Osteocyte (in vitro differentiated cells): ENCODE measurements around the gene NID1. TPM values are rescaled to one million over a fixed set of nuclear protein-coding genes. Genes with fewer than 3 reads are reported as not detected.

ENCODE experiments used
- DNase-seq: peaks from one replicate; pipeline ENCODE4 v3.0.0; 2021; ENCODE audit warnings: mixed read lengths; ENCODE audit not compliant: unreplicated experiment; ENCODE audit errors: extremely low spot score
- H3K27ac Mint-ChIP-seq: one replicate; pipeline ENCODE4 v1.8.0; 2021; ENCODE audit warnings: mild to moderate bottlenecking, mixed read lengths; ENCODE audit not compliant: unreplicated experiment
- H3K27me3 Mint-ChIP-seq: one replicate; pipeline ENCODE4 v1.8.0; 2021; ENCODE audit warnings: mixed read lengths; ENCODE audit not compliant: unreplicated experiment
- H3K36me3 Mint-ChIP-seq: one replicate; pipeline ENCODE4 v1.8.0; 2021; ENCODE audit warnings: mixed read lengths; ENCODE audit not compliant: unreplicated experiment
- H3K4me1 Mint-ChIP-seq: one replicate; pipeline ENCODE4 v1.8.0; 2021; ENCODE audit warnings: mixed read lengths; ENCODE audit not compliant: unreplicated experiment
- H3K4me3 Mint-ChIP-seq: one replicate; pipeline ENCODE4 v1.8.0; 2021; ENCODE audit warnings: mild to moderate bottlenecking, moderate library complexity, mixed read lengths; ENCODE audit not compliant: unreplicated experiment
- H3K9me3 Mint-ChIP-seq: one replicate; pipeline ENCODE4 v1.8.0; 2021; ENCODE audit warnings: mixed read lengths; ENCODE audit not compliant: unreplicated experiment
- total RNA-seq: library from RNA; stranded (reverse); gene quantifications from 2 replicates; pipeline ENCODE4 v1.2.1, GENCODE V29; 2021
- TF ChIP-seq, protein P1 (sequence below): fragments of 200-600 bp; sonication (generic); IDR thresholded peaks from 2 replicates; pipeline ENCODE4 v1.5.0; 2021; ENCODE audit warnings: antibody characterized with exemption, mild to moderate bottlenecking, moderate library complexity

Gene NID1
- total RNA-seq, 1 donor from 2014 or later = 142 TPM

DNA sequence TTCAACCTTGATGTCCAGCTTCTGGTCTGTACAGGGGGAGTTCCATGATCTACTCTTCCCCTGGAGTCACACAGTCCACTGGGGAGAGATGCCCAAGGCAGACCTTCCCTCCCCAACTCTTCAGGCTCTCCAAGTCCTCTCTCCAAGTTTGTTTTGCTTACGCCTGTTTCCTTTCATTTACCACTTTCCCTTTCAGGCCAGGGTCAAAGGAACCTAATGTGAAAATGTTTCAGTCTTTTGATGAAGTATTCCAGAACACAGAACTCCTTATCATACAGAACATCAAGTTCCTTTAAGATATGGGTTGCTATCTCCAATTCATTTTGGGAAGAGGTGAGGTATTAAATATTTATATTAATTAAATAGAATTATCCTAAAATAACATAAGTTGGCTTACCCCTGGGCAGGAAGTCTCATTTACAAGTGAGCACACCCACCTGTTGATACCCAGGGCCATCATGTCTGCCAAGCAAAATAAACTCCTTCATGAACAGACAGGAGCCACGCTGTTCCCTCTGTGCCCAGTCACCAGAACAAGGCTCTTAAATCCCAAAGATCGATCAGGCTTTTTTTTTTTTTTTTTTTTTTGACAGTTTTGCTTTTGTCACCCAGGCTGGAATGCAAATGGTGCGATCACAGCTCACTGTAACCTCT, 116.0 kb downstream of the NID1 start:
- Mint-ChIP-seq H3K27ac (no peak overlapping the region), H3K9me3 (peaks cover 5% of the 10 kb centered on the region), H3K27me3 (no peaks in the 10 kb centered on the region), H3K4me3 (no peak overlapping the region), H3K36me3 (no peaks in the 10 kb centered on the region), H3K4me1 (peaks cover 34% of the 10 kb centered on the region)
- DNase-seq = no peak
- TF ChIP-seq, protein P1, sequence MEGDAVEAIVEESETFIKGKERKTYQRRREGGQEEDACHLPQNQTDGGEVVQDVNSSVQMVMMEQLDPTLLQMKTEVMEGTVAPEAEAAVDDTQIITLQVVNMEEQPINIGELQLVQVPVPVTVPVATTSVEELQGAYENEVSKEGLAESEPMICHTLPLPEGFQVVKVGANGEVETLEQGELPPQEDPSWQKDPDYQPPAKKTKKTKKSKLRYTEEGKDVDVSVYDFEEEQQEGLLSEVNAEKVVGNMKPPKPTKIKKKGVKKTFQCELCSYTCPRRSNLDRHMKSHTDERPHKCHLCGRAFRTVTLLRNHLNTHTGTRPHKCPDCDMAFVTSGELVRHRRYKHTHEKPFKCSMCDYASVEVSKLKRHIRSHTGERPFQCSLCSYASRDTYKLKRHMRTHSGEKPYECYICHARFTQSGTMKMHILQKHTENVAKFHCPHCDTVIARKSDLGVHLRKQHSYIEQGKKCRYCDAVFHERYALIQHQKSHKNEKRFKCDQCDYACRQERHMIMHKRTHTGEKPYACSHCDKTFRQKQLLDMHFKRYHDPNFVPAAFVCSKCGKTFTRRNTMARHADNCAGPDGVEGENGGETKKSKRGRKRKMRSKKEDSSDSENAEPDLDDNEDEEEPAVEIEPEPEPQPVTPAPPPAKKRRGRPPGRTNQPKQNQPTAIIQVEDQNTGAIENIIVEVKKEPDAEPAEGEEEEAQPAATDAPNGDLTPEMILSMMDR = no peak

DNA sequence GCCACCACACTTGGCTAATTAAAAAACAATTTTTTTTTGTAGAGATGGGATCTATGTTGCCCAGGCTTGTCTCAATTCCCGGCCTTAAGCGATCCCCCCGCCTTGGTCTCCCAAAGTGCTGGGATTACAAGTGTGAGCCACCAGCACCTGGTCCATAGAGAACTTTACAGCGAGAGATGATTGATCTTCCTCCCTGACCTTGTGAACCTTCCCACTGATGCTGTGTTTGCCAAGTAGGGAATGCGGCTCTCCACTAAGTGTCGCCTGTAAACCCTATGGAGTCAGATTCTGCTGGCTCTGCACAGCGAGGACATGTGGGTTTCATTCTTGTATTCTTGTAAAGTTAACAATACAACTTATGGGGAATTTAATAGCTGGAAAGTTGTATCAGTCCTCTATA, 116.9 kb downstream of the NID1 start:
- no peak overlapping the region for H3K27ac Mint-ChIP-seq
- TF ChIP-seq, protein P1 = no peak
- peaks cover 5% of the 10 kb centered on the region for H3K9me3 Mint-ChIP-seq
- H3K36me3 Mint-ChIP-seq = no peaks in the 10 kb centered on the region
- peaks cover 34% of the 10 kb centered on the region for H3K4me1 Mint-ChIP-seq
- H3K4me3 Mint-ChIP-seq = no peak overlapping the region
- no peaks in the 10 kb centered on the region for H3K27me3 Mint-ChIP-seq
- no peak for DNase-seq

GRCh38 chr1:235946571-235946981, 118.3 kb downstream of the NID1 start:
- H3K27ac Mint-ChIP-seq = no peak overlapping the region
- peaks cover 43% of the 10 kb centered on the region for H3K4me1 Mint-ChIP-seq
- DNase-seq = peak; percentile 63
- TF ChIP-seq, protein P1 = peak; percentile 52
- H3K36me3 Mint-ChIP-seq = no peaks in the 10 kb centered on the region
- no peak overlapping the region for H3K4me3 Mint-ChIP-seq
- peaks cover 5% of the 10 kb centered on the region for H3K9me3 Mint-ChIP-seq
- H3K27me3 Mint-ChIP-seq = no peaks in the 10 kb centered on the region

GRCh38 chr1:235945775-235946570, 118.9 kb downstream of the NID1 start:
- peak; percentile 59 for DNase-seq
- Mint-ChIP-seq H3K36me3 (no peaks in the 10 kb centered on the region), H3K27me3 (no peaks in the 10 kb centered on the region), H3K4me3 (no peak overlapping the region), H3K9me3 (peaks cover 3% of the 10 kb centered on the region), H3K4me1 (peaks cover 43% of the 10 kb centered on the region), H3K27ac (no peak overlapping the region)
- TF ChIP-seq, protein P1 = no peak

DNA sequence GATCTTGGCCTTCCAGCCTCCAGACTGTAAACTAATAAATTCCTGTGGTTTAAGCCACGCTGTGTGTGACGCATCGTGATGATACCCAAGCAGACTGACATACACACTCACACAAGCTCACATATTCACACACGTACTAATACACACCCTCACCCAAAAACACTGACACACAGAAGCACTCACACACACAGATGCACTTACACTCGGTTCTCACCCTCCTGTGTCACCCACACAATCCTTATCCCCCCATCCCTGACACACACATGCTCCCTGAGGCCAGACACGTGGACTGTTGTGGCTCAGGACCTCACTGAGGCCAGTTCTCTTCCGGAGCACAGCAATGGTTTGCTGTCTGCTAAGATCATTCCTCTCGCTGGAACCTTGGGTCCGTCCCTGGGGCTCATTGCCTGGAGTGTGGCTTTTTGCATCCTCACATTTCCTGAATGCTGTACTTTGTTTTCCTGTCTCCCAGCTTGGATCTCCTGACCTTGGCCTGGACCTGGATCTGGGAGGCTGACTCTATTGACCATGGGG, 121.2 kb downstream of the NID1 start:
- peak overlapping the region; percentile 82 for H3K27ac Mint-ChIP-seq
- TF ChIP-seq, protein P1 = no peak
- DNase-seq = peak; percentile 65
- no peaks in the 10 kb centered on the region for H3K27me3 Mint-ChIP-seq
- no peaks in the 10 kb centered on the region for H3K36me3 Mint-ChIP-seq
- H3K4me1 Mint-ChIP-seq = peaks cover 41% of the 10 kb centered on the region
- H3K4me3 Mint-ChIP-seq = no peak overlapping the region
- H3K9me3 Mint-ChIP-seq = no peaks in the 10 kb centered on the region
